ENCODE data around the gene KCNG3. TPM values are rescaled to one million over a fixed set of nuclear protein-coding genes. Genes with fewer than 3 reads are reported as not detected.
"Not testable (repeated sequence)": the region's sequence is repeated elsewhere in the genome, so short reads cannot be mapped to it uniquely, and the experiment has no call there.

The KCNG3 gene
- total and polyA plus RNA-seq, 9 donors = 0.20 to 2.3 (median 1.3) TPM

- no peaks in the 10 kb centered on the region for H3K4me1 ChIP-seq (ENCODE audit: insufficient read depth)
- TF ChIP-seq EP300 (IDR thresholded peaks at IDR 0.05) (no peak), POLR2A (IDR thresholded peaks at IDR 0.05) (no peak), CTCF (IDR thresholded peaks at IDR 0.05) (no peak)
- no peaks in the 10 kb centered on the region for H3K27me3 ChIP-seq
- no peak for DNase-seq
- H3K27ac ChIP-seq = no peak overlapping the region
- H3K4me3 ChIP-seq = no peak overlapping the region
- intact Hi-C loops (cut with DNase I) = no loop called here
- H3K36me3 ChIP-seq = no peaks in the 10 kb centered on the region
- no peaks in the 10 kb centered on the region for H3K9me3 ChIP-seq
- 40 to 67% (median 40%) methylated on average over 4 of the region's 4 CpGs for WGBS, 3 donors
Observed at GRCh38 chr2:42404676-42405075, 89.1 kb downstream of the KCNG3 start.

GRCh38 chr2:42401773-42402172 is 92.0 kb downstream of the KCNG3 start:
- no peak for DNase-seq
- WGBS, 3 donors = 95 to 97% (median 95%) methylated on average over 6 of the region's 6 CpGs
- no peaks in the 10 kb centered on the region for H3K9me3 ChIP-seq
- intact Hi-C loops (cut with DNase I) = no loop called here
- TF ChIP-seq CTCF (IDR thresholded peaks at IDR 0.05) = no peak
- no peak for TF ChIP-seq EP300 (IDR thresholded peaks at IDR 0.05)
- TF ChIP-seq POLR2A (IDR thresholded peaks at IDR 0.05) = no peak
- no peak overlapping the region for H3K27ac ChIP-seq
- H3K36me3 ChIP-seq = no peaks in the 10 kb centered on the region
- no peak overlapping the region for H3K4me3 ChIP-seq
- no peaks in the 10 kb centered on the region for H3K4me1 ChIP-seq (ENCODE audit: insufficient read depth)
- no peaks in the 10 kb centered on the region for H3K27me3 ChIP-seq

GRCh38 chr2:42398052-42398451 is 95.7 kb downstream of the KCNG3 start:
- DNase-seq = not testable (repeated sequence)
- WGBS, 3 donors = 96 to 98% (median 96%) methylated on average over 11 of the region's 11 CpGs

GRCh38 chr2:42393320-42393719 is 100.5 kb downstream of the KCNG3 start:
- H3K27ac ChIP-seq; H3K36me3 ChIP-seq; H3K4me1 ChIP-seq (ENCODE audit: insufficient read depth); DNase-seq; H3K4me3 ChIP-seq; intact Hi-C loops (cut with DNase I); H3K27me3 ChIP-seq; H3K9me3 ChIP-seq: not testable (repeated sequence)
- 96 to 97% (median 96%) methylated on average over 3 of the region's 3 CpGs for WGBS, 3 donors

More at GRCh38 chr2:42398052-42398451, 95.7 kb downstream of the KCNG3 start:
- H3K27me3 ChIP-seq; H3K4me1 ChIP-seq (ENCODE audit: insufficient read depth); H3K36me3 ChIP-seq; H3K9me3 ChIP-seq; intact Hi-C loops (cut with DNase I); H3K4me3 ChIP-seq; H3K27ac ChIP-seq: not testable (repeated sequence)

- intact Hi-C loops (cut with DNase I) = no loop called here
- Histone ChIP-seq H3K36me3 (no peaks in the 10 kb centered on the region), H3K4me1 (ENCODE audit: insufficient read depth) (no peaks in the 10 kb centered on the region), H3K27ac (no peak overlapping the region), H3K4me3 (no peak overlapping the region), H3K27me3 (no peaks in the 10 kb centered on the region), H3K9me3 (no peaks in the 10 kb centered on the region)
- no peak for DNase-seq
- WGBS, 3 donors = 91 to 100% (median 96%) methylated on average over 1 of the region's 1 CpG
- TF ChIP-seq POLR2A (IDR thresholded peaks at IDR 0.05) (no peak), CTCF (IDR thresholded peaks at IDR 0.05) (no peak), EP300 (IDR thresholded peaks at IDR 0.05) (no peak)
Observed at GRCh38 chr2:42392191-42392590, 101.6 kb downstream of the KCNG3 start.

Small RNA genes lying within 50 kb of the gene (small RNA-seq; reads per million reads assigned to genes)
- gene RF00017 (not detected), gene RF00612 (not detected)

Other genes starting within 250 kb of the KCNG3 start
- 100 to 1,000 TPM; 130 to 294 (median 162) TPM for gene COX7A2L, start 132.8 kb downstream of the KCNG3 start, total RNA-seq
- gene COX7A2L, start 132.8 kb downstream of the KCNG3 start, polyA plus RNA-seq = 100 to 1,000 TPM; 189 to 254 TPM
- gene MTA3, start 74.7 kb upstream of the KCNG3 start, total RNA-seq = 10 to 100 TPM; 31.9 to 86.6 (median 61.0) TPM
- 10 to 100 TPM; 55.2 to 87.5 TPM for gene MTA3, start 74.7 kb upstream of the KCNG3 start, polyA plus RNA-seq